Measurements from ENCODE around the gene EGFLAM.

Gene EGFLAM

GRCh38 chr5:38291355-38291754, 33.0 kb downstream of the EGFLAM start:
- Mint-ChIP-seq H3K27me3 (no peaks in the 10 kb centered on the region), H3K4me3 (no peak overlapping the region), H3K36me3 (no peaks in the 10 kb centered on the region), H3K27ac (no peak overlapping the region), H3K9me3 (no peaks in the 10 kb centered on the region), H3K4me1 (no peaks in the 10 kb centered on the region)
- ATAC-seq: no peak

DNA sequence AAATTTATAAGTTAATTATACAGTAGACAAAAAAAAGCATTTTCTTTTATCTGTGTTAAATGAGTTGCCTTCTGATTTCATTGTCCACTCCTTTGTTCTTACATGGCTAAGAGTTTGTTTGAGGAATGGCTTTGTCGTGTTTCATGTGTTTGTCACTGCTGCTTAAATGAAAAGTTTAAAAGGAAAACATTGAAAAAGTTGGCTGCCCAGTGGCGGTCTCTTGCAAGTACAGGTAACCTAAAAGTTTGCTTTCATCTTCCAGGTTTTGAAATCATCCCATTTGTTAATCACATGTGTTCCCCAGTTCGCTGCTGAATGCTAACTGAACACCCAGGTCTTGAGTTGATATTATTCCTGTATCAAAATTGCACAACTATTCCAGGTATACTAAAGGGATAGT, 33.9 kb downstream of the EGFLAM start:
- Mint-ChIP-seq H3K27me3 (no peaks in the 10 kb centered on the region), H3K4me3 (no peak overlapping the region), H3K9me3 (no peaks in the 10 kb centered on the region), H3K27ac (no peak overlapping the region), H3K4me1 (no peaks in the 10 kb centered on the region), H3K36me3 (no peaks in the 10 kb centered on the region)
- ATAC-seq: no peak

DNA sequence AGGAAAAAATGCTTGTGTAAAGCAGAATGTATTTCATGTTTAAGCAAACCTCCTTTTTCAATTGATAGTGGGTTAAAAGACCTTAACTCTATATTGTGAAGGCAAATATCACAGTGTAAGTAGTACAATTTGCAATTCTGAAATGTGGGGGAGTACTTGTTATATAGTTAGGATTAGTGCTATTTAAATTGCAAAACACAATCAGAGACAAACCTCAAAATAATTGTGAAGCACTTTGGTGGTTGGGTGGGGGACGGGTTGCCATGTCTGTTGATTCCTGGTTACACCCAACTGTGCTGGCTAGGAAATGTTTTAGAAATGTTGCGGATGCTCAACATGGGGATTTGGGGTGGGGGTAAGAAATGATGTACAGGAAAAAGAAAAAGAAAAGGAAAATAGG, 37.4 kb downstream of the EGFLAM start:
- no peak for ATAC-seq
- Mint-ChIP-seq H3K36me3 (no peaks in the 10 kb centered on the region), H3K4me1 (no peaks in the 10 kb centered on the region), H3K27ac (no peak overlapping the region), H3K27me3 (no peaks in the 10 kb centered on the region), H3K9me3 (peaks cover 2% of the 10 kb centered on the region), H3K4me3 (no peak overlapping the region)

- Mint-ChIP-seq H3K4me1 (no peaks in the 10 kb centered on the region), H3K9me3 (peaks cover 12% of the 10 kb centered on the region), H3K36me3 (no peaks in the 10 kb centered on the region), H3K27ac (no peak overlapping the region), H3K4me3 (no peak overlapping the region), H3K27me3 (no peaks in the 10 kb centered on the region)
- no peak for ATAC-seq
These were observed 39.7 kb downstream of the EGFLAM start for GRCh38 chr5:38297830-38298608.

DNA sequence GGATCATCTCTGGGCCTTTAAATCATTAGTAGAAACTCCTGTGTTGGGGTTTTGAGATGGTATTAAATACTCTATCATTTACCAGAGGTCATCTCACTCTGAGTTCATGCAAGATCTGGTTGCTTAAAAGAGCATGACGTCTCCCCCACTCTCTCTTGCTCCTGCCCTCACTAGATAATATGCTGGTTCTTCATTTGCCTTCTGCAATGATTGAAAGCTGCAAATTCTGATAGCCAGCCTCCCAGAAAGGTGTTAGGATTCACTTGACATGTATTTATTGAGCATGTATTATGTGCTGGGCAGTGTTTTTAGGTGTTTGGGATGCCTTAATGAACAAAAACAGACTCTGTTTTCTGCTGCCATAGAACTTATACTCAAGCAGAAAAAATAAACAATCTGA, 41.2 kb downstream of the EGFLAM start:
- H3K4me1 Mint-ChIP-seq: no peaks in the 10 kb centered on the region
- H3K36me3 Mint-ChIP-seq: no peaks in the 10 kb centered on the region
- H3K27ac Mint-ChIP-seq: no peak overlapping the region
- peaks cover 17% of the 10 kb centered on the region for H3K9me3 Mint-ChIP-seq
- no peak overlapping the region for H3K4me3 Mint-ChIP-seq
- no peaks in the 10 kb centered on the region for H3K27me3 Mint-ChIP-seq
- no peak for ATAC-seq

DNA sequence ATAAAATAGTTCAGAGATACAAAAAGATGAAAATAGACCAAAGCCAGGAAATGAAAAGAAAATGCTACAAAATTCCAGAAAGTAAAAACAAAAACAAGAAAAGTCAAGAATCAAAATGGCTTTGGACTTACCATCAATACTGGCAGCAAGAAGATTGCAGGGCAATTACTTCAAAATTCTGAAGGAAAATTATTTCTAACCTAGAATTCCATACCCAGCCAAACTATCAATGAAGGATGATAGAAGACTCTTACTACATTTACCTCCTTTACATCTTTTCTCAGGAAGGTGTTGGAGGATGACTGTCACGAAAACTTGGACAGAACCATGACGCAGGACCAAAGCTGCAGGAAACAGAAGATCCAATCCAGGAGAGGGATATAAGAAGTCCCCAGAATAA, 46.8 kb downstream of the EGFLAM start:
- H3K9me3 Mint-ChIP-seq: peaks cover 26% of the 10 kb centered on the region
- no peak overlapping the region for H3K27ac Mint-ChIP-seq
- H3K4me1 Mint-ChIP-seq: no peaks in the 10 kb centered on the region
- no peaks in the 10 kb centered on the region for H3K36me3 Mint-ChIP-seq
- no peak for ATAC-seq
- no peak overlapping the region for H3K4me3 Mint-ChIP-seq
- no peaks in the 10 kb centered on the region for H3K27me3 Mint-ChIP-seq

GRCh38 chr5:38307845-38308244, 49.5 kb downstream of the EGFLAM start:
- Mint-ChIP-seq H3K4me3 (no peak overlapping the region), H3K27me3 (no peaks in the 10 kb centered on the region), H3K9me3 (peaks cover 15% of the 10 kb centered on the region), H3K27ac (no peak overlapping the region), H3K4me1 (no peaks in the 10 kb centered on the region), H3K36me3 (no peaks in the 10 kb centered on the region)
- no peak for ATAC-seq

DNA sequence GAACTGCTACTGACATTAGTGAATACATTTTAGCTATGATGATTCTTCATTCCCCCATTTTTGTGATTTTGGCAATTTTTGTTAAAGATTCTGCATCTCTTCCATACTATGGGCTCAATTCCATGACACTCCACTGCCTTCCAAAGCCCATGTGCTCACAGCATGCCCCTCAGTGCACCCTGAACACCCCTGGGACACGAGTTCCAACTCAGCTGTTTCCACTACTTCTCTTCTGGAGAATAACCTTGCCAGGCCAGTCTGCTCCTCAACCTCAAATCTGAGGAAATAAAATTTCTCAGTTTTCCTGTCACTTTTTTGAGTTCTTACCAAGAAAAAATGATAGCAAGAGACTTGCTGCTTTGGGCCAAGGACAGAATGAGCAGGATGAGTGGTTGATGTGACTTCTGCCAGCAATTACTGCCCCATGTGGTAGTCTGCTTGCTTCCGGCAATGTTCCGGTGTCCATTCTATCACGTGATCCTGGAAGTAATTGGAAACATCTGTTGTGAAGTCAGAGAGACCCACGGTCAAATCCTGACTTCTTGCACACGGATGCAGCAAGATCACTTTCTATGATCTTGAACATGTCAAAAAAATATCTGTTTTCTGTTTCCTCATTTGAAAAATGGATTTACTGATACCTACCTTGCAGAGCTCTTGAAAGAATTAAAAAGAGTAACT, 58.3 kb downstream of the EGFLAM start:
- H3K27me3 Mint-ChIP-seq: no peaks in the 10 kb centered on the region
- no peak for ATAC-seq

DNA sequence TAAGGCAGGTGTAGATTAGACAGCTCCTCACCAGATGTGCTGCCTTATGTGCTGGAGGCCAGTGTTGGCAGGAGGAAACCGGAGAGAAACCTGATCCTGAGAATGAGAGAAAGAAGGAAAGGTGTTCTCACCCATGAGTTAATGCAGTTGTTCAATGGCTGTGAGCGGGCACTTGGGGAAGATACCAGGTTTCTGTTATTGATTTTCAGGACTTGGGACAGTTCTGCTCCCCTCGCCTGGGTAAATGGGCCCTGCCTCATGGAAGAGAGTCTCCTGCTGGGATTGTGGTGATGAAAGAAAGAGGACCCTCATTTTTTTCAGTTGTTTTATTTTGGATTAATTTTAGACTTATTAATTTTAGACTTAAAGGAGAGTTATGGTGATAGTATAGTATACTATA, 59.5 kb downstream of the EGFLAM start:
- no peaks in the 10 kb centered on the region for H3K9me3 Mint-ChIP-seq
- ATAC-seq: no peak
- H3K27ac Mint-ChIP-seq: no peak overlapping the region
- H3K36me3 Mint-ChIP-seq: no peaks in the 10 kb centered on the region
- H3K4me3 Mint-ChIP-seq: no peak overlapping the region
- no peaks in the 10 kb centered on the region for H3K4me1 Mint-ChIP-seq
- no peaks in the 10 kb centered on the region for H3K27me3 Mint-ChIP-seq

More for the DNA sequence above, 58.3 kb downstream of the EGFLAM start:
- no peak overlapping the region for H3K4me3 Mint-ChIP-seq
- no peak overlapping the region for H3K27ac Mint-ChIP-seq
- H3K9me3 Mint-ChIP-seq: no peaks in the 10 kb centered on the region
- H3K4me1 Mint-ChIP-seq: no peaks in the 10 kb centered on the region
- H3K36me3 Mint-ChIP-seq: no peaks in the 10 kb centered on the region

DNA sequence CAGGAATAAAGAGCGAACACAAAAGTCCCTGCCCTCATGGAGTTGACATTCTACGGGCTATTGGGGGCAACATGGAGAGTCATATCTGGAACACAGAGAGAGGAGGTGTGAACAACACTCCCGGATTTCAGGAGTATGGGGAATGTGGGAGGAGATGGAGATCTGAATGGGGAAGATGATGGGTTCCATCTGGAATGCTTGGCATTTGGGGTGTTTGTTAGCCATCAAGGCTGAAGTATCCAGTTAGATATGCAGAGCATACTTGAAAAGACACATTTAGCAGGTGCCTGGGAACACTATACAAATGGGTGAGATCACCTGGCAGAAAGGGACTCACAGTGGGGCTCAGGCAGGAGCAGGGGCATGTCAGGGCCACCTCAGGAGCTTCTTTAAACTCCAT, 61.1 kb downstream of the EGFLAM start:
- no peaks in the 10 kb centered on the region for H3K27me3 Mint-ChIP-seq

DNA sequence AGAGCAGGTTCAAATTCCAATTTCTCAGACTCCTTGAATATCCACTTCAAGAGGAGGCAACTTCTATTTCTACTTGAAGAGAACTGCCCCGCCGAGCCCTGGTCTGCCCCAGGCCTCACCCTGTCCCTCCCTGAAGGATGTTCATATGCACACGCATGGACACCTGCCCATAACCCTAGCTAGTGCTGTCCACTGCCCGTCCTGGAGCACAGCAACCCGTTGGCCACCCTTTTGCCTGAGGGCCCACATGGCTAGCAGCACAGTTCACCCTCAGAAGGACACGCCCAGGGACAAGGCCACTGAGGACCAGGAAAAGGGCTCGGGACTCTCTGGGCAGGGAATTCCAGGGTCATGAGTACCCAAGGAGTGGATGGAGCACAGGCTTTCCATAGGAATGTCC, 63.6 kb downstream of the EGFLAM start:
- H3K4me3 Mint-ChIP-seq: no peak overlapping the region
- no peak for ATAC-seq
- no peaks in the 10 kb centered on the region for H3K36me3 Mint-ChIP-seq
- no peak overlapping the region for H3K27ac Mint-ChIP-seq
- no peaks in the 10 kb centered on the region for H3K4me1 Mint-ChIP-seq
- no peaks in the 10 kb centered on the region for H3K27me3 Mint-ChIP-seq
- no peaks in the 10 kb centered on the region for H3K9me3 Mint-ChIP-seq

More for the DNA sequence above, 61.1 kb downstream of the EGFLAM start:
- H3K4me1 Mint-ChIP-seq: no peaks in the 10 kb centered on the region
- H3K9me3 Mint-ChIP-seq: no peaks in the 10 kb centered on the region
- H3K4me3 Mint-ChIP-seq: no peak overlapping the region
- no peak for ATAC-seq
- no peak overlapping the region for H3K27ac Mint-ChIP-seq
- no peaks in the 10 kb centered on the region for H3K36me3 Mint-ChIP-seq

- Mint-ChIP-seq H3K9me3 (no peaks in the 10 kb centered on the region), H3K4me1 (no peaks in the 10 kb centered on the region), H3K27ac (no peak overlapping the region), H3K36me3 (no peaks in the 10 kb centered on the region), H3K4me3 (no peak overlapping the region), H3K27me3 (no peaks in the 10 kb centered on the region)
- ATAC-seq: no peak
These were observed 65.4 kb downstream of the EGFLAM start for GRCh38 chr5:38323645-38324295.

GRCh38 chr5:38329132-38329715, 70.9 kb downstream of the EGFLAM start:
- Mint-ChIP-seq H3K36me3 (no peaks in the 10 kb centered on the region), H3K9me3 (peaks cover 8% of the 10 kb centered on the region), H3K27ac (no peak overlapping the region), H3K4me1 (no peaks in the 10 kb centered on the region), H3K4me3 (no peak overlapping the region), H3K27me3 (no peaks in the 10 kb centered on the region)
- no peak for ATAC-seq

- ATAC-seq: no peak
- Mint-ChIP-seq H3K27ac (no peak overlapping the region), H3K4me3 (no peak overlapping the region), H3K9me3 (peaks cover 8% of the 10 kb centered on the region), H3K27me3 (no peaks in the 10 kb centered on the region), H3K4me1 (no peaks in the 10 kb centered on the region), H3K36me3 (no peaks in the 10 kb centered on the region)
These were observed 71.8 kb downstream of the EGFLAM start for GRCh38 chr5:38330207-38330606.

DNA sequence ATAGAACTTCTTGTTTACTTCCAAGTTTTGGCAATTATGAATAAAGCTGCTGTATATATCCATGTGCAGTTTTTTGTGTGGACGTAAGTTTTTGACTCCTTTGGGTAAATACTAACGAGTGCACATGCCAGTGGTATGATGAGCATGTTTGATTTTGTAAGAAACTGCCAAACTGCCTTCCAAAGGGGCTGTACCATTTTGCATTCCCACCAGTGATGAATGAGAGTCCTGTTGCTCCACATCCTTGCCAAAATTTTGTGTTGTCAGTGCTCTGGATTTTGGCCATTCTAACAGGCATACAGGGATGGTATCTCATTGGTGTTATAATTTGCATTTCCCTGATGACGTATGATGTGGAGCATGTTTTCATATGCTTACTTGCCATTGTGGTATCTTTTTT, 73.5 kb downstream of the EGFLAM start:
- H3K27me3 Mint-ChIP-seq: no peaks in the 10 kb centered on the region
- no peaks in the 10 kb centered on the region for H3K4me1 Mint-ChIP-seq
- H3K9me3 Mint-ChIP-seq: peaks cover 8% of the 10 kb centered on the region
- ATAC-seq: no peak
- no peak overlapping the region for H3K27ac Mint-ChIP-seq
- no peak overlapping the region for H3K4me3 Mint-ChIP-seq
- H3K36me3 Mint-ChIP-seq: no peaks in the 10 kb centered on the region

Data from stimulated activated memory B cell treated with anti-CD40 and anti-IgM and Interleukin-4, amounts not matched to agents 10 μg/mL and 1 μg/mL and 100 μg/mL, for 72 hours (primary cell).